Forelimb muscle (tissue), 1 donor: ENCODE data around the gene KYNU. TPM values are rescaled to one million over a fixed set of nuclear protein-coding genes. Genes with fewer than 3 reads are reported as not detected.
"Not testable (repeated sequence)": the region's sequence is repeated elsewhere in the genome, so short reads cannot be mapped to it uniquely, and the experiment has no call there.

Source experiments
- DNase-seq: peaks from one replicate; pipeline ENCODE4 v3.0.0-alpha.2; 2013; ENCODE audit warnings: low read depth
- polyA plus RNA-seq: library from polyadenylated mRNA; unstranded; fragments of 120-200 nt; gene quantifications from one replicate; pipeline ENCODE4 v1.2.1, GENCODE V29; 2013; ENCODE audit not compliant: insufficient read length

Gene KYNU
- polyA plus RNA-seq, 1 donor: 0.67 TPM

DNA sequence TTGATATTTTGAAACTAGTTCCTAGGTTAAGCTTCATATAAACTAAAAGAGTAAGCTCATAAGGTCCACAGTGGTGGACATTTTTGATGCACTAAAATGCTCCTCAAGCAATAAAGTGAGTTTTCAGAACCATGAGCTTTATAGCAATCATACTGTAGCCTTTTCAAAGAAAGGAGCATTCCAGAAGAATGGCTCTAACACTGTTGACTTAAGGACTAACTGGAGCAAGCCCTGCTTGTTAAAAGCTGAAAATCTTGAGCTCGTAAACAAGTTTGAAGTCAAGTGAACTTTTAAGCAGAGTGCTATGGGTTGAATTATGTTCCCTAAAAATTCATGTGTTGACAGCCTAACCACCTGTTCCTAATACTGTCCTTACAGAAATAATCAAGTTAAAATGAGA is 38.0 kb downstream of the KYNU start:
- no peak for DNase-seq

DNA sequence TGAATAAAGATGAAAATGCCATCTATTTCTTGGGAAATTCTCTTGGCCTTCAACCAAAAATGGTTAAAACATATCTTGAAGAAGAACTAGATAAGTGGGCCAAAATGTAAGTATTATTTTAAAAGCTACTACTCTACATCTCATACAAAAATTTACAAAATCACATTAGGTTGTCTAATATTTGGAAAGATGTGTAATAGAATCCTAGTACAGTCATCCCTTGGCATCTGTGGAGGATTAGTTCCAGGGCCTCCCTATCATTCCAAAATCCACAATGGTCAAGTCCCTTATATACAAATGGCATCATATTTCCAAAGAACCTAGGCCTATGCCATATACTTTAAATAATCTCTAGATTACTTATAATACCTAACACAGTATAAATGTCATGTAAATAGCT is 41.2 kb downstream of the KYNU start:
- DNase-seq: no peak

DNA sequence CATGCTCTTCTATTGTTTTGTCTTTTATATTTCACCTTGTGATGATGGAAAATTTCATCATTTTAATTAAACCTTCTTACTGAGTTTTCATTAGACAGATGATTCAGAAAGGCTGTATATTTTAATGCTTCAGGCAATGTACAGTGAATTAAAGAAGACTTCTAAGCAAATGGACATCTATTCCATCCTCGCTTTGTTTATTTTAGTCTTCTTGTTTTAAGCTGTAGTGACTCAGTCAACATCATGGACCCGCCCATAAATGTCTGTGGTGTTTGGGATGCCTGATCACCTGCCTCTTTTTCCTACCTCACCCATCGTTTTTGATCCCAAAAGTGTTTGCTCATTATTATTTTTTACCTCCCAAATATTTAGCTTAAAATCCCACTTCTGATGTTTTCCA is 43.1 kb downstream of the KYNU start:
- no peak for DNase-seq

DNA sequence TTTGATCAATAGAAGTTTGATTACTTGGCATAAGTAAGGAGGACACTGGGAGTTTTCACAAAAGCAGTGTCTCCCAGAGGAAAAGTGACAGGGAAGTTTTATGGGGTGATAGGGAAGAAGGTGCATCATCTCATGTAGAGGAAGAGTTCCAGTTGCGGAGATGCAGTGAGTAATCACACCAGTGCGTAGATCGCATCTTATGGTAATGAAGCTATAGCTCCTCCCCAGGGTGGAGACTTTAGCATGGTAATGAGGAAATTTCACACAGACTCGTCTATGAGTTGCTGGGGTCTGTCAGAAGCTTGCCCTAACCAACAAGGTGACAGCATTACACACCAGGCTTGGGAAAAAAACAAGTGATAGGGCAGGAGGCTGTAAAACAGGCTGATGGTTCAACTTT is 49.0 kb downstream of the KYNU start:
- no peak for DNase-seq

DNA sequence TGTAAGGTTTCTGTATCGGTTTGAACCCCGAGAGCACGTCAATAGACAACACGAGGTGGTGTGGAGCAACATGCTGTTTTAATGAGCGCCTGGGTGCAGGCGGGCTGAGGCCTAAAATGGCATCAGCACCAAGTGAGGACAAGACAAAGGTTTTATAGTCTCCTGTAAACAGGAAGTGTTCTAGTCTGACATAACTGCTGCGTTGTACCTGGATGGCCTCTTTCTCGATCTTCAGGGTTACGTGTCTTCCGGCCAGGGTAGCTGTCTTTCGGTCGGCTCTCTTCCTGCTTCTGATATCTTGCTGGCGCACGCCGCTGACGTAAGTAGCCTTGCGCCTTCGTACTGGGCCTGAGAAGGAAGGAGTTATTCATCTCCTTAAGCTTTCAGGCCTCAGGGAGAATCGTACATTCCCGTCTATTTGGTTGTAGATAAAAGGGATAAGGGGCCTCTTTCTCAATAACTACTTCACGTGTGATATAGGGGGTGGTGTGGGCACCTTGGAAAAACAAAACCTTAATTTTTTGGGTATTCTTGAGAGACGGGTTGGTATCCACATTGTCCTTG is 53.5 kb downstream of the KYNU start:
- no peak for DNase-seq

DNA sequence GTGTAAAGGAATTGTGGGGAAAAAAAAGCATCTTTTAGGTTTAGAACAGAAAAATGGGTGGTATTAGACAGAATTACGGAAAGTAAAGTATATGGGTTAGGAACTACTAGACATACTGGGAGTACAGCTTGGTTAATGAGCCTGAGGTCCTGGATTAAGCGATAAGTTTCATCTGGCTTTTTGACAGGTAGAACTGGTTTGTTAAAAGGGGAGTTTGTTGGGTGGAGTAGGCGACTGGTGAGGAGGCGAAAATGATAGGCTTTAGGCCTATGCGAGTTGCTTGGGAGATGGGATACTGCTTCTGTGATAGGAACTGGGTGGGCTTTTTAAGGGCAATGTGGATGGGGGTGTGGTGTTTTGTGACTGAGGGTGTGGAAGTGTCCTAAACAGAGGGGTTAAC is 56.5 kb downstream of the KYNU start:
- no peak for DNase-seq

DNA sequence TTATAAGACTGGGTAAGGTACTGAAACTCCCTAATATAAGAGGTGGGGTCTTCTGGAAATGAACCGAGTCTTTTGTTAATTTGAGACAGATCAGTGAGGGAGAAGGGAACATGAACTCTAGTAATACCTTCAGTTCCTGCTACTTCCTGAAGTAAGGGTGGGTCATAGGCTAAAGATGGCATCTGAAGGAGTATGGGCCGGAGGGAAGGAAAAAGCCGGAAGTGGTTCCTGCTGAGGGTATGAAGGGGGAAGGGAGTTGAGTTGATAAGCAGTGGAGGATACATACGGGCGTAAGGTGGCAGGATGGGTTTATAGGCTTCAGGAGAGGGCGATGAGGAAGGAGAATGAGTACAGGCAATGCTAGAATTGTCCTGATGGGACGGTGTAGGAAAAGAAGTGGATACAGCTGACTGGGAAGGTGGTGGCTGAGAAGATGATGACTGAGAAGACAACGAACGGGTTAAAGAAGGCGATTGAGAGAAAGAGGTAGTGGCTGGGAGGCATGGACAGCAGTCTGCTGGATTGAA is 58.2 kb downstream of the KYNU start:
- no peak for DNase-seq

DNA sequence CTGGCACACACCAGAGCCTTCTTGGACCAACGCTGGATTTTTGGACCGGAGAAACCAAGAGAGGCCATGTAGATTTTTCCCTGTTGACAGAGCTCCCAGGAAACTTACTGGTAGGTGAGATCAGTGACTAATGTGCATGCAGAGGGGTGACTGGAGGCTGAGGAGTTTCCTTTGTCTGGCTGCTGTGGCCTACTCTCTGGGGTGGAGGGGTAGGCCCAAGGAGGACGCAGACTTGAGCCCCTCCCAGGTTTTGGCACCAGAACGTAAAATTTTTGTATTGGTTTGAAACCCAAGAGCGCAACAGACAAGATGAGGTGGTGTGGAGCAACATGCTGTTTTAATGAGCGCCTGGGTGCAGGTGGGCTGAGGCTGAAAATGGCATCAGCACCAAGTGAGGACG is 59.2 kb downstream of the KYNU start:
- DNase-seq: no peak

DNA sequence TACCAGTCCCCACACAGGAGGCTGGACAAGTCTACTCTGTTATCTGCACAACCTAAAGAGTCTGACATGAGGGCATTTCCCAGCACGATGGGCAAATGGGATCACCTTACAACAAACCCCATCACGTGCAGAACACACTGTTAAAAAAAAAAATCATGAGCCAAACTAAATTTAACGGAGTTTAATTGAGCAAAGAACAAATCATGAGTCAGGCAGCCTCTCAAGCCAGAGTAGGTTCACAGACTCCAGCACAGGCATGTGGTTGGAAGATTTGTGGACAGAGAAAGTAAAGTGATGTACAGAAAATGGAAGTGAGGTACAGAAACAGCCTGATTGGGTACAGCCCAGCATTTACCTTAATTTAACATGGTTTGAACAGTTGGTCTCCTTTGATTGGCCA is 59.9 kb downstream of the KYNU start:
- no peak for DNase-seq

DNA sequence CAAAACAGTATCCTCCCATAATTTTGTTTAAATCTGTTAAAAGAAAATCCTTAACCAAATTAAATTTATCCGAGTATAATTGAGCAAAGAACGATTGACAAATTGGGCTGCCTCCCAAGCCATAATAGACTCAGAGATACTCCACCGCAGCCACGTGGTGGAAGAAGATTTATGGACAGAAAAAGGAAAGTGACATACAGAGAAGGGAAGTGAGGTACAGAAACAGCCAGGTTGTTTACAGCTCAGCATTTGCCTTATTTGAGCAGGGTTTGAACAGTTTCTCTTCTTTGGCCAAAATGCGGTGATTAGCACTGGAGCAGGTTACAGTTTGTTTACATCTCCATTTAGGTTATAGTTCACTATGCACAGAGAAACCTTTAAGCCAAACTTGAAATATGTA is 60.8 kb downstream of the KYNU start:
- no peak for DNase-seq

DNA sequence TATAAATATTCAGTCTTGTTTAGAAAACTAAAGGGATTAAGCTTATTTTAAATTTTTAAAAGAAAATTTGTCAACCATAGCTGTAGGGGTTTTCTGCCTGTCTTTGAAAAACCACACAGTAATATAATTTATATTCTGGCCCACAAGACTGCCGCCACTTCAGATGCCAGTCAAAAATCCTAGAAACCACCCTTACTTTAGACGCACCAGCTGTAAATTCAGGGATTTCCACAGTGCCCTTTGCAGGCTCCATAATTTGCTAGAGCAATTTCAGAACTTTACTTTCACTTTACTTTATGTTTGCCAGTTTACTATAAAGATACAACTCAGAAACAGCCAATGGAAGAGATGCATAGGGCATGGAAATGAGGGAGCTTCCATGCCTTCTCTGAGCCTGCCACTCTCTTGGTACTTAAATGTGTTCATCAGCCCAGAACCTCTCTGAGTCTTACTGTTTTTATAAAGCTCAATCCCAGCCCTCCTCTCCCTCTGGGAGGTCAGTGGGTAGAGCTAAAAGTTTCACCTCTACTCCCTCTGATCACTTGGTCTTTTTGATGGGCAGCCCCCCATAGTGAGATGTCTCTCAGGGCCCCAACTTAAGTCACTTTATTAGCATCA is 63.3 kb downstream of the KYNU start:
- DNase-seq: no peak

DNA sequence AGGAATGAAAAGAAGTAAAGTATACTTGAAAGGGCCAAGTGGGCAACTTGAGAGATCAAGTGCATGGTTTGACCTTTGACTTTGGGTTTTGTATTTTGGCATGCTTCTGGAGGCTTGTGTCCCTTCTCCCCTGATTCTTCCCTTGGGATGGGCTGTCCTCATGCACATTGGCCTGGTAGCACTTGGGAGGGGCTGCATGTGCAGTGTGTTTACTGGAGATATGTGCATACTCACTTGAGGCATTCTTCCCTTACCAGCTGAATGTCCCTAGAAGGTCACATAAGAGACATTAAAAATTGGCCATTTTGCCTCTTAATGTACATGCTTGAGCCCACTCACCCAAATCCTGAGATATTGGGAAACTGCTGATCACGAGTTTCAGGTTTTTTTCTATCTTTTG is 65.2 kb downstream of the KYNU start:
- no peak for DNase-seq

DNA sequence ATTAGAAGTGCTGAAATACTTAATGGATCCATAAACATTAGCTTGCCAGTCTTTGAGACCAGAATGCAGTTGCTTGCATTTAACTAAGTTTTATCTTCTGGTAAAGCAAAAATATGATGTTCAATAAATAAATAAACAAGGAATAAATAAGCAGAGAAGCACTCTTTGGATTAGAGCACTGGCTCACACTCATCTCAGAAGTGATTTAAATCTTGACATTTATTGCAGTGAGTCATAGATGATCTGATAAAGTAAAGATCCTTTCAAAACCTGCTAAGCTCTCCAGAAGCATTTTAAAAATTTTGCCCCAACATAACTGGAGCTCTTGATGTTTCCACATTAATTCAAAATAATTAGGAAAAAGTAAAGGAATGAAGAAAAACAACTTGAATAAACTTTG is 66.8 kb downstream of the KYNU start:
- DNase-seq: no peak

DNA sequence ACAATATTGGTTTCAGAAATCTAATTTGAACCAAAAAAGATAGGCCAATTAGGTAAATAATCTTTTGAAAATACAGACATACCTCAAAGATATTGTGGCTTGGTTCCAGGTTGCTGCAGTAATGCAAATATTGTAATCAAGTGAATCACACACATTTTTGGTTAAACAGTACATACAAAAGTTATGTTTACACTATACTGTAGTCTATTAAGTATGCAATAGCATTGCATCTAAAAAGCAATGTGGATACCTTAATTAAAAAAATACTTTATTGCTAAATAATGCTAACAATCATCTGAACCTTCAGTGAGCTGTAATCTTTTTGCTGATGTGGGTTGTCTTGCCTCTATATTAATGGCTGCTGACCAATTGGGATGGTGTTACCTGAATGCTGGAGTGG is 67.3 kb downstream of the KYNU start:
- DNase-seq: no peak

DNA sequence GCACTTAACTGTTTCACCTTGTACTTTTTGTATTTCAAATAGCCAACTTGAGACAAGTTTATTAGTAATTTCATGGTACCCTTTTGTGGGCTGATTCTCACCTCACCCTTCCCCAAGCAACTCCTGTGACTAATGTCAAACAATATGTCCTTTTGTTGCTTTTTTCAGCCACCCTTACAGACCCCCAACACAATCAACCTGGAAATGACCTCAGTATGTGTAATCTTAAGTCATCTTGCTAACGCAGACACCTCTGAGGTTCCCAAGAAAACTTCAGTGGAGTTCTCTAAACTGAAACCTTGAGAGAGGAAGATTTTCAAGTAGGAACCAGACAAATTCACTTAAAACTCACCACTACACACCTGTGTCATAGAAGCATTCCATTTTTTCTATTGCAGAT is 69.5 kb downstream of the KYNU start:
- no peak for DNase-seq

DNA sequence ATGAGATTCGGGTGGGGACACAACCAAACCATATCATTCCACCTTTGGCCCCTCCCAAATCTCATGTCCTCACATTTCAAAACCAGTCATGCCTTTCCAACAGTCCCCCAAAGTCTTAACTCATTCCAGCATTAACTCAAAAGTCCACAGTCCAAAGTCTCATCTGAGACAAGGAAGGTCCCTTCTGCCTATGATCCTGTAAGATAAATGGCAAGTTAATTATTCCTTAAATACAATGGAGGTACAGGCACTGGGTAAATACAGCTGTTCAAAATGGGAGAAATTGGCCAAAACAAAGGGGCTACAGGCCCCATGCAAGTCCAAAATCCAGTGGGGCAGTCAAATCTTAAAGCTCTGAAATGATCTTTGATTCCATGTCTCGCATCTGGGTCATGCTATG is 71.3 kb downstream of the KYNU start:
- not testable (repeated sequence) for DNase-seq

DNA sequence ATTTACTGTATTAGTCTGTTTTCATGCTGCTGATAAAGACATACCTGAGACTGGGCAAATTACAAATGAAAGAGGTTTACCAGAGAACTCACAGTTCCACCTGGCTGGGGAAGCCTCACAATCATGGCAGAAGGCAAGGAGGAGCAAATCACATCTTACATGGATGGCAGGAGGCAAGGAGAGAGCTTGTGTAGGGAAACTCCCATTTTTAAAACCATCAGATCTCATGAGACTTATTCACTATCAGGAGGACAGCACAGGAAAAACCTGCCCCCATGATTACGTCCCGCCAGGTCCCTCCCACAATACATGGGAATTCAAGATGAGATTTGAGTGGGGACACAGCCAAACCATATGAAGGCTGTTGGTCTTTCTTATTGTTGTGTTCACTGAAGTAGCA is 72.9 kb downstream of the KYNU start:
- not testable (repeated sequence) for DNase-seq

DNA sequence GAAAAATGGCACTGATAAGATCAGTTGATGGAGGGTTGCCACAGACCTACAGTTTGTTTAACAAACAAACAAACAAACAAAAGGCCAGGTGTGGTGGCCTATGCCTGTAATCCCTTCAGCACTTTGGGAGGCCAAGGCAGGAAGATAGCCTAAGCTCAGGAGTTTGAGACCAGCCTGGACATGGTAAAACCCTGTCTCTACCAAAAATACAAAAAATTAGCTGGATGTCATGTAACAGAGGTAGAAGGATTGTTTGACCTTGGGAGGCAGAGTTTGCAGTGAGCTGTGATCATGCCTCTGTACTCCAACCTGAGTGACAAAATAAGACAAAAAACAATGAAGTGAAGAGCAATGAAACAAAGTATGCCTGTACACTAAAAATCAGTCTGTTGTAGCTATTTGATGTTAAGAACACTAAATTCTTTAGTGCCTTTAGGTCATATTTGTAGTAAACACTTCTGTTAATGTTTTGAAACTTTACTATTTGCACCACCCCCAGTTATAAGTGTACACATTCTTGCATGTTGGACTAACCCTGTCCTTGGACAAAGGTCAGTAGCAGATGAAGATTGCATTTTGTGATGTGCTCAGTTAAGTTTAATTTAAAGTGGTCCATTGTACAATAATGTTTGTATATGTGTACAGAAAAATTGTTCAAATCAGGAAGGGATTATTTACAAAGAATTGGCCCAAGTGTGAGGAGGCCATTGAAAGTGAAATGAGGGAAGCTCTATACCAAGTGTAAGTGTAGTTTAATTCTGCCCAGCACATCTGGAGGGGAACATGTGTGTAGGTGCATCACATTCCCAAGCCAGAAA is 73.9 kb downstream of the KYNU start:
- DNase-seq: no peak

DNA sequence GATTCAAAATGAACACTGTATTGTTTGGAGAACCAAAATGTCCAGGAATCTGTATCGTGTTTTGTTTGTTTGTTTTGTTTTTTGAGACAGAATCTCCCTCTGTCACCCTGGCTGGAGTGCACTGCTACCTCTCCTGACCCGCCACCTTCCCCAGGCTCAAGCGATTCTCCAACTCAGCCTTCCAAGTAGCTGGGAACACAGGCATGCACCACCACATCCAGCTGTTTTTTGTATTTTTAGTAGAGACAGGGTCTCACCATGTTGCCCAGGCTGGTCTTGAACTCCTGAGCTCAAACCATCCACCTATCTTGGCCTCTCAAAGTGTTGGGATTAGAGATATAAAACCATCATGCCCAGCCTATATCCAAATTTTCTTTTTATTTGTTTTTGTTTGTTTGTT is 74.6 kb downstream of the KYNU start:
- DNase-seq: no peak

DNA sequence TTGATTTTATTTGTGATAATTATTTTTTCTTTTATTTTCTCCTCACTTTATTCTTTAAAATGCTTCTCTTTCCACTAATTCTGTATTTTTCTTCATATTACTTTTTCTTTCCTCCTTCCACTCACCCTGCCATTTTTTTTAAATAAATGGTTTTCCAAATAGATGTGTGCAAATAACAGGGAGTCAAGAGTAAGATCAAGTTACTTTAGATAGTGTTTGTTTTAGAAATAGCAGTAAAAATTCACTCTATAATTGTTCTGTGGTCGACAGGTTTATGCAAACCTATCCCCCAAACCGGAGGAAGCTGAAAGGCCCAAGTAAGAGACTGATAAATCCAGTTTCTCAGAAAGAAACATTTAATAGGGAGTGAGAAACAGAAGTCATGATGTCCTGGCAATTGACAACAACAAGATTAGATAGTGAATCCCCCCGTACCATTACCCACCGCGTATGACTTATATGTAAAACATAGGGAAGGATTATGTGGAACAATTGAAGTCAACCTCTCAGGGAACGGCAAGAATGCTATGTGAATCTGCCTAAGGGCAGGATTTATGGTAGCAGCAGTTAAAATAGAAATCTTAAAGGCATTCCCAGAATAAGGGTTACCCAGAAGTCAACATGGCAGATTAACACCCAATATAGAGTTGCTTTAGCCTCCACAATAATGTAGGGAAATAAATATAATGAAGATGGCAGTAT is 75.5 kb downstream of the KYNU start:
- DNase-seq: no peak

DNA sequence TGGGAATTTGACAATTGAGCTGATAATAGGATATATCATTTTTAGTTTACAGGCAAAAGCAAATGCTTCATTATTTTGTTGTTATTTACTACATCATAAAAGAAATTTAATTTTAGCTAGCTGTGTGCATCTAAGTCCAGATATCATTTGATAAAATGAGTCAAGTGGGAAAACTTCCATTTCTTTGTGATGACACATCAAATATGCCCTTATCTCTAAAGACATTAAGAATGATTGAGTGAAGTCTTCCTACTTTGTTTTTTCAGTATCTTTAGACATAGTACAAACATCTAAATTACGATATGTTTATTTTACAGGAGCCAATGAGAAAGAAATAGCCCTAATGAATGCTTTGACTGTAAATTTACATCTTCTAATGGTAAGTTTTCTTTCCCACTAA is 77.0 kb downstream of the KYNU start:
- DNase-seq: no peak

DNA sequence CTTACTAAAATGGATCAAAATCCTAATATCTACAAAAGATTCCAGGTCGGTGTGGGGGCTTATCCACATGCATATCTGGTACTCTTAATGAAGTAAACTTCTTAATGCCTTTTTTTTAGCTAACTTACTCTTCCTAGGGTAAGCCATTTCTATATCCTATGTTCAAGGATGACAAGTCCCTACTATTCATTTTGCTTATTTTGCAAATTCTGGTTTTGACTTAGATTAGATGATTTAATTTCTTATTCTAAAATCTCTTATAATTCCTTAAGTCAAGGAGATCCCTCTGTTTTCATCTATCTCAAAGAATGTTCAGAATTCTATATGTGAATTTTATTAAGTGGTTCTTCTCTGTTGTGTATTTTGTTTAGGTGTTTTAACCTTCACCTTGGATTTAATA is 79.7 kb downstream of the KYNU start:
- no peak for DNase-seq

DNA sequence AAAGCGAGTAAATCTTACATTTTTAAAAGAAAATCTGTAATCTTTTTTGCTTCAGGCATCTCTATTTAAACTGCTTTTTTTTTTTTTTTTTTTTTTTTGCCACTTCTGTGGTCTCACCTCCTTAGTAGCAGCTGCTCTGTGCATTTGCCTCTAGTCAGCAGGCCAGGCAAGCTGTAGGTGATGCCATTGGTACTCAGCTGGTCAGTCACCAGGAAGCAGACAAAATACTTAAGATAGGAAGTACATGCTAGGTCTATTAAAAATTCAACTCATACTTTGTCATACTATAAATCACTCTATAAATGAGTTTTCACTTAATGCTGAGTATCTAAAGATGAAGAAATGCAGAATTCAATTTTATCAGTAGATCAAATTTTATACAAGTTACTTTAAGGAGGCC is 83.7 kb downstream of the KYNU start:
- DNase-seq: no peak
